Measurements from ENCODE around the gene LRP3.

- TF ChIP-seq POLR2A (IDR thresholded peaks at IDR 0.05) = no peak
- TF ChIP-seq, protein P1, sequence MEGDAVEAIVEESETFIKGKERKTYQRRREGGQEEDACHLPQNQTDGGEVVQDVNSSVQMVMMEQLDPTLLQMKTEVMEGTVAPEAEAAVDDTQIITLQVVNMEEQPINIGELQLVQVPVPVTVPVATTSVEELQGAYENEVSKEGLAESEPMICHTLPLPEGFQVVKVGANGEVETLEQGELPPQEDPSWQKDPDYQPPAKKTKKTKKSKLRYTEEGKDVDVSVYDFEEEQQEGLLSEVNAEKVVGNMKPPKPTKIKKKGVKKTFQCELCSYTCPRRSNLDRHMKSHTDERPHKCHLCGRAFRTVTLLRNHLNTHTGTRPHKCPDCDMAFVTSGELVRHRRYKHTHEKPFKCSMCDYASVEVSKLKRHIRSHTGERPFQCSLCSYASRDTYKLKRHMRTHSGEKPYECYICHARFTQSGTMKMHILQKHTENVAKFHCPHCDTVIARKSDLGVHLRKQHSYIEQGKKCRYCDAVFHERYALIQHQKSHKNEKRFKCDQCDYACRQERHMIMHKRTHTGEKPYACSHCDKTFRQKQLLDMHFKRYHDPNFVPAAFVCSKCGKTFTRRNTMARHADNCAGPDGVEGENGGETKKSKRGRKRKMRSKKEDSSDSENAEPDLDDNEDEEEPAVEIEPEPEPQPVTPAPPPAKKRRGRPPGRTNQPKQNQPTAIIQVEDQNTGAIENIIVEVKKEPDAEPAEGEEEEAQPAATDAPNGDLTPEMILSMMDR (IDR thresholded peaks at IDR 0.05) = no peak
Observed at GRCh38 chr19:33232656-33233055, 38.5 kb downstream of the LRP3 start.

Data from adrenal gland (tissue), 5 donors.